Thyroid gland (tissue), 4 donors: ENCODE data around the gene L3MBTL2.

Experiments
- POLR2A ChIP-seq, 2 donors: fragments of 450-650 bp; IDR thresholded peaks; one replicate each; pipeline ENCODE4 v1.6.1; 2017; ENCODE audit warnings: antibody characterized with exemption in 2 of 2, mild to moderate bottlenecking in 2 of 2, moderate library complexity in 1 of 2
- TF ChIP-seq, protein P1 (sequence below), 6 experiments: fragments of 200-600 bp in 3 of 6; fragments of 450-650 bp in 3 of 6; sonication (generic) in 3 of 6; IDR thresholded peaks; one replicate each; pipeline ENCODE4 v1.5.1; 2016 to 2019; ENCODE audit warnings: antibody characterized with exemption in 6 of 6, mild to moderate bottlenecking in 2 of 6, inconsistent platforms in 1 of 6, moderate library complexity in 1 of 6

DNA sequence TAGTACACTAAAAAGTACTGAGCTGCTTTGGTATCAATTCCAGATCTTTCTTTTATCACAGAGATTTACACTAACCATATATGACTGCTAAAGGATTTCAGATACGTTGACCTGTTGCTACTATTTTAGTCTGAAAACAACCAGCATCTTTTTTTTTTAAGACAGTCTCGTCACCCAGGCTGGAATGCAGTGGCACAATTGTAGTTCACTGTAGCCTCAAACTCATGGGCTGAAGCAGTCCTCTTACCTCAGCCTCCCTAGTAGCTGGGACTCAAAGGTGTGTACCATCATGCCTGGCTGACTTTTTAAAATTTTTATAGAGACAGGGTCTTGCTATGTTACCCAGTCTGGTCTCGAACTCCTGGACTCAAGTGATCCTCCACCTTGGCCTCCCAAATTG is 24.2 kb upstream of the L3MBTL2 start:
- TF ChIP-seq, protein P1, sequence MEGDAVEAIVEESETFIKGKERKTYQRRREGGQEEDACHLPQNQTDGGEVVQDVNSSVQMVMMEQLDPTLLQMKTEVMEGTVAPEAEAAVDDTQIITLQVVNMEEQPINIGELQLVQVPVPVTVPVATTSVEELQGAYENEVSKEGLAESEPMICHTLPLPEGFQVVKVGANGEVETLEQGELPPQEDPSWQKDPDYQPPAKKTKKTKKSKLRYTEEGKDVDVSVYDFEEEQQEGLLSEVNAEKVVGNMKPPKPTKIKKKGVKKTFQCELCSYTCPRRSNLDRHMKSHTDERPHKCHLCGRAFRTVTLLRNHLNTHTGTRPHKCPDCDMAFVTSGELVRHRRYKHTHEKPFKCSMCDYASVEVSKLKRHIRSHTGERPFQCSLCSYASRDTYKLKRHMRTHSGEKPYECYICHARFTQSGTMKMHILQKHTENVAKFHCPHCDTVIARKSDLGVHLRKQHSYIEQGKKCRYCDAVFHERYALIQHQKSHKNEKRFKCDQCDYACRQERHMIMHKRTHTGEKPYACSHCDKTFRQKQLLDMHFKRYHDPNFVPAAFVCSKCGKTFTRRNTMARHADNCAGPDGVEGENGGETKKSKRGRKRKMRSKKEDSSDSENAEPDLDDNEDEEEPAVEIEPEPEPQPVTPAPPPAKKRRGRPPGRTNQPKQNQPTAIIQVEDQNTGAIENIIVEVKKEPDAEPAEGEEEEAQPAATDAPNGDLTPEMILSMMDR (IDR thresholded peaks at IDR 0.05) = no peak
- TF ChIP-seq POLR2A (IDR thresholded peaks at IDR 0.05) = no peak
